Measurements from ENCODE around the gene CCDC89.
"Not testable (repeated sequence)": the region's sequence is repeated elsewhere in the genome, so short reads cannot be mapped to it uniquely, and the experiment has no call there.

CCDC89 gene

DNA sequence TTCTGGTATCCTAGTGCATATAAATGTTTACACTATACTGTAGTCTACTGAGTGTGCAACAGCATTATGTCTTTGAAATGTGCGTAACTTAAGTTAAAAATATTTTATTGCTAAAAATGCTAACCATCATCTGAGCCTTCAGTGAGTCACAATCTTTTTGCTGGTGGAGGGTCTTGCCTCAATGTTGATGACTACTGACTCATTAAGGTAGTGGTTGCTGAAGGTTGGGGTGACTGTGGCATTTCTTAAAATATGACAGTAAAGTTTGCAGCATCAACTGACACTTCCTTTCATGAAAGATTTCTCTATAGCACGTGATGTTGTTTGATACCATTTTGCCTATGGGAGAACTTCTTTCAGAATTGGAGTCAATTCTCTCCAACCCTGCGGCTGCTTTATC lies 12.6 kb downstream of the CCDC89 start:
- no peak for TF ChIP-seq EZH2phosphoT487 (conservative IDR thresholded peaks at IDR 0.05; ENCODE audit: low read length)
- TF ChIP-seq, protein P1, sequence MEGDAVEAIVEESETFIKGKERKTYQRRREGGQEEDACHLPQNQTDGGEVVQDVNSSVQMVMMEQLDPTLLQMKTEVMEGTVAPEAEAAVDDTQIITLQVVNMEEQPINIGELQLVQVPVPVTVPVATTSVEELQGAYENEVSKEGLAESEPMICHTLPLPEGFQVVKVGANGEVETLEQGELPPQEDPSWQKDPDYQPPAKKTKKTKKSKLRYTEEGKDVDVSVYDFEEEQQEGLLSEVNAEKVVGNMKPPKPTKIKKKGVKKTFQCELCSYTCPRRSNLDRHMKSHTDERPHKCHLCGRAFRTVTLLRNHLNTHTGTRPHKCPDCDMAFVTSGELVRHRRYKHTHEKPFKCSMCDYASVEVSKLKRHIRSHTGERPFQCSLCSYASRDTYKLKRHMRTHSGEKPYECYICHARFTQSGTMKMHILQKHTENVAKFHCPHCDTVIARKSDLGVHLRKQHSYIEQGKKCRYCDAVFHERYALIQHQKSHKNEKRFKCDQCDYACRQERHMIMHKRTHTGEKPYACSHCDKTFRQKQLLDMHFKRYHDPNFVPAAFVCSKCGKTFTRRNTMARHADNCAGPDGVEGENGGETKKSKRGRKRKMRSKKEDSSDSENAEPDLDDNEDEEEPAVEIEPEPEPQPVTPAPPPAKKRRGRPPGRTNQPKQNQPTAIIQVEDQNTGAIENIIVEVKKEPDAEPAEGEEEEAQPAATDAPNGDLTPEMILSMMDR (IDR thresholded peaks at IDR 0.05; ENCODE audit: insufficient read depth, low read length, poor library complexity, severe bottlenecking) = no peak
- Histone ChIP-seq H3K9me2 (replicated peaks; ENCODE audit: insufficient read depth, low read length) (no peaks in the 10 kb centered on the region), H3K36me3 (ENCODE audit: low read length) (no peaks in the 10 kb centered on the region), H3K4me2 (ENCODE audit: low read depth, low read length, poor library complexity, severe bottlenecking) (no peak overlapping the region), H3F3A (ENCODE audit: insufficient read depth) (no peaks in the 10 kb centered on the region), H4K20me1 (ENCODE audit: low read depth, low read length) (no peaks in the 10 kb centered on the region), H2AFZ (ENCODE audit: low read depth, low read length, severe bottlenecking) (no peak overlapping the region), H3K4me3 (ENCODE audit: insufficient read depth, low read length, poor library complexity, severe bottlenecking) (no peak overlapping the region), H3K9ac (ENCODE audit: low read length) (no peak overlapping the region), H3K79me2 (ENCODE audit: insufficient read depth, low read length) (no peaks in the 10 kb centered on the region), H3K9me3 (ENCODE audit: insufficient read depth, low read length) (no peaks in the 10 kb centered on the region), H3K27me3 (ENCODE audit: low read length) (no peaks in the 10 kb centered on the region), H3K27ac (ENCODE audit: low read depth, low read length) (no peak overlapping the region)

DNA sequence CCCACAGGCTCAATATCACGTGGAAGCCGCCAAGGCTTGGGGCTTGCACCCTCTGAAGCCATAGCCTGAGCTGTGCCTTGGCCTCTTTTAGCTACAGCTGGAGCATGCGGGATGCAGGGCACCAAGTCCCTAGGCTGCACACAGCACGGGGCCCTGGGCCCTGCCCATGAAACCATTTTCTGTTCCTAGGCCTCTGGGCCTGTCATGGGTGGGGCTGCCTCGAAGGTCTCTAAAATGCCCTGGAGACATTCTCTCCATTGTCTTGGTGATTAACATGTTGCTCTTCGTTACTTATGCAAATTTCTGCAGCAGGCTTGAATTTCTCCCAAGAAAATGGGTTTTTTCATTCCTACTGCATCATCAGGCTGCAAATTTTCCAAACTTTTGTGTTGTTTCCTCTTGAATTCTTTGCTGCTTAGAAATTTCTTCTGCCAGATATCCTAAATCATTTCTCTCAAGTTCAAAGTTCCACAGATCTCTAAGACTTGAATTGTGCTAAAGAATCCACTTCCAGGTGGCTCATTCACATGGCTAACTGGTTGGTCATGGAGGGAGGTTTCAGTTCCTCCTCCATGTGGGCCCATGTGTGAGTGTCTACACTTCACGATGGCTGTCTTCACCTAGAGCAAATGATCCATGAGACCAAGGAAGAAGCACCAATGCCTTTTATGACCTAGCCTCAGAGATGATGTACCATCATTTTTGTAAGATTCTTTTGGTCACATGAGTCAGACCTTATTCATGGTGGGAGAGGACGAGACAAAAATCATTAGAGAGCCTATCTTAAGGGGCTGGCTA lies 13.7 kb downstream of the CCDC89 start:
- H3K27ac ChIP-seq (ENCODE audit: low read depth, low read length) = no peak overlapping the region
- no peak for TF ChIP-seq EZH2phosphoT487 (conservative IDR thresholded peaks at IDR 0.05; ENCODE audit: low read length)
- TF ChIP-seq, protein P1 (IDR thresholded peaks at IDR 0.05; ENCODE audit: insufficient read depth, low read length, poor library complexity, severe bottlenecking) = no peak
- no peaks in the 10 kb centered on the region for H3K36me3 ChIP-seq (ENCODE audit: low read length)
- no peaks in the 10 kb centered on the region for H3K9me3 ChIP-seq (ENCODE audit: insufficient read depth, low read length)
- H4K20me1 ChIP-seq (ENCODE audit: low read depth, low read length) = no peaks in the 10 kb centered on the region
- H2AFZ ChIP-seq (ENCODE audit: low read depth, low read length, severe bottlenecking) = no peak overlapping the region
- no peaks in the 10 kb centered on the region for H3F3A ChIP-seq (ENCODE audit: insufficient read depth)
- H3K27me3 ChIP-seq (ENCODE audit: low read length) = no peaks in the 10 kb centered on the region
- H3K4me2 ChIP-seq (ENCODE audit: low read depth, low read length, poor library complexity, severe bottlenecking) = no peak overlapping the region
- no peaks in the 10 kb centered on the region for H3K79me2 ChIP-seq (ENCODE audit: insufficient read depth, low read length)
- H3K4me3 ChIP-seq (ENCODE audit: insufficient read depth, low read length, poor library complexity, severe bottlenecking) = no peak overlapping the region
- H3K9ac ChIP-seq (ENCODE audit: low read length) = no peak overlapping the region
- no peaks in the 10 kb centered on the region for H3K9me2 ChIP-seq (replicated peaks; ENCODE audit: insufficient read depth, low read length)

DNA sequence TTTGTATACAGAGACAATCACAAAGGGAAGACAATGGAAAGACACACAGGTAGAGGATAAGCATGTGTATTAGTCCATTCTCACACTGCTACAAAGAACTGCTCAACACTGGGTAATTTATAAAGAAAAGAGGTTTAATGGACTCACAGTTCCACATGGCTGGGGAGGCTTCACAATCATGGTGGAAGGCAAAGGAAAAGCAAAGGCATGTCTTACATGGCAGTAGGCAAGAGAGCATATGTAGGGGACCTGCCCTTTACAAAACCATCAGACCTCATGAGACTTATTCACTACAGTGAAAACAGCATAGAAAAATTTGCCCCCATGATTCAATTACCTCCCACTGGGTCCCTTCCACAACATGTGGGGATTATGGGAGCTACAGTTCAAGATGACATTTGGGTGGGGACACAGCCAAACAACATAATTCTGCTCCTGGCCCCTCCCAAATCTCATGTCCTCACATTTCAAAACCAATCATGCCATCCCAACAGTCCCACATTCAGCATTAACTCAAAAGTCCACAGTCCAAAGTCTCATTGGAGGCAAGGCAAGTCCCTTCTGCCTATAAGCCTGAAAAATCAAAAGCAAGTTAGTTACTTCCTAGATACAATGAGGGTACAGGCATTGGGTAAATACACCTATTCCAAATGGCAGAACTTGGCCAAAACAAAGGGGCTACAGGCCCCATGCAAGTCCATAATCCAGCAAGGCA lies 14.9 kb downstream of the CCDC89 start:
- not testable (repeated sequence) for H3K27ac ChIP-seq (ENCODE audit: low read depth, low read length); H3K27me3 ChIP-seq (ENCODE audit: low read length); H3K9ac ChIP-seq (ENCODE audit: low read length); H3K9me2 ChIP-seq (replicated peaks; ENCODE audit: insufficient read depth, low read length); H3F3A ChIP-seq (ENCODE audit: insufficient read depth); H3K36me3 ChIP-seq (ENCODE audit: low read length); H3K4me3 ChIP-seq (ENCODE audit: insufficient read depth, low read length, poor library complexity, severe bottlenecking); H2AFZ ChIP-seq (ENCODE audit: low read depth, low read length, severe bottlenecking); H3K79me2 ChIP-seq (ENCODE audit: insufficient read depth, low read length); H3K9me3 ChIP-seq (ENCODE audit: insufficient read depth, low read length); H4K20me1 ChIP-seq (ENCODE audit: low read depth, low read length); H3K4me2 ChIP-seq (ENCODE audit: low read depth, low read length, poor library complexity, severe bottlenecking)

DNA sequence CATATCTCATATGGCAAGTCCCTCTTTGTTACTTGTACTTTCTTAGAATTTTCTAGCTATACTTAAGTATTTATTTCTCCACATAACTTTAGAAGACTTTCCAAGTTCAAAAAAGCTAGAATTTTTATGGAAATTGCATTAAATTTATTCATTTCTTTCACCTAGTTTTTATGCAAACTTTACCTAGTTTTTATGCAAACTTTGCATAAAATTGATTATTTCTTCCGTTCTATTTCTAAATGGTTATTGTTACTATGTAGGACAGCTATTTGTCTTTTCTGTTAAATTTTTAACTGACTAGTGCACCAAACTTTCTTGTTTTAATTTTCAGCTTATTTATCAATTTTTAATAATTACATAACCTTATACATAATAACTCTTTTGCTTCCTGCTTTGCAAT lies 17.8 kb downstream of the CCDC89 start:
- no peaks in the 10 kb centered on the region for H3K9me2 ChIP-seq (replicated peaks; ENCODE audit: insufficient read depth, low read length)
- H3K4me3 ChIP-seq (ENCODE audit: insufficient read depth, low read length, poor library complexity, severe bottlenecking) = no peak overlapping the region
- H3K9me3 ChIP-seq (ENCODE audit: insufficient read depth, low read length) = no peaks in the 10 kb centered on the region
- TF ChIP-seq, protein P1 (IDR thresholded peaks at IDR 0.05; ENCODE audit: insufficient read depth, low read length, poor library complexity, severe bottlenecking) = no peak
- no peak for TF ChIP-seq EZH2phosphoT487 (conservative IDR thresholded peaks at IDR 0.05; ENCODE audit: low read length)
- H3F3A ChIP-seq (ENCODE audit: insufficient read depth) = peaks cover 7% of the 10 kb centered on the region
- peaks cover 7% of the 10 kb centered on the region; the same call in 1 of the 2 replicates for H4K20me1 ChIP-seq (ENCODE audit: low read depth, low read length)
- H3K4me2 ChIP-seq (ENCODE audit: low read depth, low read length, poor library complexity, severe bottlenecking) = no peak overlapping the region
- no peak overlapping the region for H3K27ac ChIP-seq (ENCODE audit: low read depth, low read length)
- no peak overlapping the region for H2AFZ ChIP-seq (ENCODE audit: low read depth, low read length, severe bottlenecking)
- H3K9ac ChIP-seq (ENCODE audit: low read length) = no peak overlapping the region
- H3K36me3 ChIP-seq (ENCODE audit: low read length) = peaks cover 5% of the 10 kb centered on the region; the same call in 1 of the 2 replicates
- peaks cover 17% of the 10 kb centered on the region for H3K79me2 ChIP-seq (ENCODE audit: insufficient read depth, low read length)
- no peaks in the 10 kb centered on the region for H3K27me3 ChIP-seq (ENCODE audit: low read length)
